ENCODE measurements around the gene PLA2G4E.

The PLA2G4E gene

GRCh38 chr15:41974041-41974440, 46.8 kb downstream of the PLA2G4E start:
- no peak for DNase-seq

- peak; percentile 60 to 85 for DNase-seq
Measured at GRCh38 chr15:41972253-41973242, 48.3 kb downstream of the PLA2G4E start, which contains the start of gene EHD4. Gene EHD4 (minus strand): TSS chr15:41972557. CDS start chr15:41972494, 63 bp downstream.

GRCh38 chr15:41971895-41972252, 49.0 kb downstream of the PLA2G4E start:
- no peak for DNase-seq

- DNase-seq: no peak
Measured at GRCh38 chr15:41971089-41971894, 49.5 kb downstream of the PLA2G4E start.

- DNase-seq: no peak
Measured at GRCh38 chr15:41970456-41970855, 50.4 kb downstream of the PLA2G4E start.

- no peak for DNase-seq
Measured at GRCh38 chr15:41969851-41970431, 50.9 kb downstream of the PLA2G4E start.

- DNase-seq: no peak
Measured at GRCh38 chr15:41968701-41969100, 52.1 kb downstream of the PLA2G4E start.

GRCh38 chr15:41967506-41968206, 53.2 kb downstream of the PLA2G4E start:
- DNase-seq: no peak

- DNase-seq: no peak
Measured at GRCh38 chr15:41966920-41967465, 53.8 kb downstream of the PLA2G4E start.

GRCh38 chr15:41966414-41966812, 54.4 kb downstream of the PLA2G4E start:
- DNase-seq: no peak

- no peak for DNase-seq
Measured at GRCh38 chr15:41965441-41966413, 55.1 kb downstream of the PLA2G4E start.

- no peak for DNase-seq
Measured at GRCh38 chr15:41961595-41962202, 59.1 kb downstream of the PLA2G4E start.

GRCh38 chr15:41961001-41961518, 59.8 kb downstream of the PLA2G4E start:
- no peak for DNase-seq

- no peak for DNase-seq
Measured at GRCh38 chr15:41958002-41958420, 62.8 kb downstream of the PLA2G4E start.

GRCh38 chr15:41957021-41957897, 63.6 kb downstream of the PLA2G4E start:
- DNase-seq: no peak

- no peak for DNase-seq
Measured at GRCh38 chr15:41955807-41956525, 64.9 kb downstream of the PLA2G4E start.

GRCh38 chr15:41955100-41955499, 65.7 kb downstream of the PLA2G4E start:
- DNase-seq: no peak

GRCh38 chr15:41954036-41954435, 66.8 kb downstream of the PLA2G4E start:
- DNase-seq: no peak

All from NCI-H187 (cell line).